K562 (cell line): Measurements from ENCODE around the gene MMAB. TPM values are rescaled to one million over a fixed set of nuclear protein-coding genes. Genes with fewer than 3 reads are reported as not detected.

Source experiments
- ATAC-seq: fragments of 200-7000 bp; cut with Tn5 transposase; 3 replicates; pipeline ENCODE4 v1.9.1; 2020; ENCODE audit warnings: moderate library complexity
- BruUV-seq: library from RNA; stranded (reverse); fragments of 400-500 nt; replicated peaks from 2 replicates; lab custom pipeline; 2021; lab: Mats Ljungman, UMichigan
- CTCF ChIA-PET: fragments of 300-600 bp; formaldehyde crosslinking; extraction: SDS; loops from one replicate; lab custom pipeline; 2021; ENCODE audit warnings: low intra/inter-chr PET ratio; lab: Yijun Ruan, JAX
- POLR2A ChIA-PET: fragments of 300-600, 350-650 bp; sonication (Branson Sonifier 250); formaldehyde crosslinking; extraction: SDS; loops from one replicate; lab custom pipeline; 2021; ENCODE audit warnings: antibody characterized with exemption, inconsistent platforms; lab: Yijun Ruan, JAX
- DNase-seq, 4 experiments: peaks; one replicate each; pipeline versions ENCODE4 v3.0.0 to v3.0.0-alpha.2; 2011 to 2018; ENCODE audit warnings: low spot score in 3 of 4, mixed read lengths in 3 of 4; ENCODE audit errors: extremely low read depth in 1 of 4
- FAIRE-seq: peaks from 2 replicates; lab custom pipeline; 2011; peaks lifted over from hg19 to GRCh38; lab: Jason Lieb, UNC
- H2AFZ ChIP-seq: 2 replicates; pipeline ENCODE4 v1.6.0; 2011; ENCODE audit warnings: low read depth, low read length, control low read depth, inconsistent platforms
- H3K27ac ChIP-seq: fragments of 200-600 bp; 3 replicates; pipeline ENCODE4 v1.8.0; 2011; ENCODE audit warnings: low read depth, mild to moderate bottlenecking, control low read depth, inconsistent platforms, low read length, moderate library complexity, mixed read lengths; ENCODE audit errors: extremely low read depth
- H3K27me3 ChIP-seq, 2 experiments: fragments of 300-600 bp in 1 of 2; 2 replicates in 1 of 2; 3 replicates in 1 of 2; pipeline versions ENCODE4 v1.6.0 to v1.8.0; 2011; ENCODE audit warnings: inconsistent platforms in 2 of 2, low read length in 2 of 2, mild to moderate bottlenecking in 1 of 2, mixed read lengths in 1 of 2, moderate library complexity in 1 of 2; ENCODE audit not compliant: control insufficient read depth in 2 of 2, insufficient read depth in 2 of 2
- H3K36me3 ChIP-seq: fragments of 300-600 bp; 3 replicates; pipeline ENCODE4 v1.8.0; 2011; ENCODE audit warnings: mild to moderate bottlenecking, low read length, inconsistent platforms; ENCODE audit not compliant: control insufficient read depth, insufficient read depth
- H3K4me1 ChIP-seq, 2 experiments: fragments of 200-600 bp in 1 of 2; replicated peaks in 1 of 2; 2 replicates in 1 of 2; 3 replicates in 1 of 2; pipeline versions ENCODE4 v1.5.1 to v1.8.0; 2011; ENCODE audit warnings: inconsistent platforms in 2 of 2, low read length in 2 of 2, mild to moderate bottlenecking in 1 of 2, mixed read lengths in 1 of 2, moderate library complexity in 1 of 2; ENCODE audit not compliant: control insufficient read depth in 2 of 2, insufficient read depth in 2 of 2
- H3K4me2 ChIP-seq: 2 replicates; pipeline ENCODE4 v1.6.1; 2011; ENCODE audit warnings: low read length, control low read depth, inconsistent platforms, mixed read lengths; ENCODE audit not compliant: insufficient read depth
- H3K4me3 ChIP-seq: fragments of 200-600 bp; sonication (generic), shearing (Covaris generic); 2 replicates; pipeline ENCODE4 v1.5.1; 2016; ENCODE audit warnings: control low read depth, inconsistent platforms
- H3K79me2 ChIP-seq: fragments of 200-600 bp; 3 replicates; pipeline ENCODE4 v1.8.0; 2011; ENCODE audit warnings: low read length, inconsistent platforms; ENCODE audit not compliant: control insufficient read depth, insufficient read depth
- H3K9ac ChIP-seq, 2 experiments: 2 replicates each; pipeline versions ENCODE4 v1.6.0 to v1.6.1; 2011; ENCODE audit warnings: low read depth in 2 of 2, low read length in 2 of 2, control low read depth in 1 of 2, inconsistent platforms in 1 of 2, mild to moderate bottlenecking in 1 of 2, mixed read lengths in 1 of 2; ENCODE audit not compliant: insufficient read depth in 1 of 2
- H3K9me1 ChIP-seq: one replicate; pipeline ENCODE4 v1.6.0; 2011; ENCODE audit warnings: inconsistent platforms, mild to moderate bottlenecking, low read length, moderate library complexity; ENCODE audit not compliant: control insufficient read depth, insufficient read depth
- H3K9me3 ChIP-seq: replicated peaks from 2 replicates; pipeline ENCODE4 v1.5.1; 2011; ENCODE audit warnings: low read depth, low read length, inconsistent platforms; ENCODE audit not compliant: control insufficient read depth, insufficient read depth
- H4K20me1 ChIP-seq: replicated peaks from 2 replicates; pipeline ENCODE4 v1.6.1; 2011; ENCODE audit warnings: low read length, inconsistent platforms, mixed read lengths; ENCODE audit not compliant: control insufficient read depth, insufficient read depth
- BCL6 ChIP-seq: fragments of 250-450 bp; sonication (Bioruptor Pico); IDR thresholded peaks from 2 replicates; pipeline ENCODE4 v1.4.0; 2020
- CBFB ChIP-seq: sonication (generic); formaldehyde crosslinking; IDR thresholded peaks from 2 replicates; pipeline ENCODE4 v1.4.0; 2020; ENCODE audit warnings: mild to moderate bottlenecking, missing genetic modification reagents
- CTCF ChIP-seq, 3 experiments: IDR thresholded peaks in 2 of 3; conservative IDR thresholded peaks in 1 of 3; 2 replicates each; pipeline ENCODE4 v1.5.1; 2011 to 2012; ENCODE audit warnings: low read length in 3 of 3, mild to moderate bottlenecking in 3 of 3, control low read depth in 2 of 3, improper control_type of control experiment in 1 of 3, inconsistent platforms in 1 of 3, low read depth in 1 of 3, mixed read lengths in 1 of 3, moderate library complexity in 1 of 3; ENCODE audit not compliant: insufficient read depth in 2 of 3
- DPF2 ChIP-seq: fragments of 450-650 bp; IDR thresholded peaks from 2 replicates; pipeline ENCODE4 v1.6.1; 2016
- FOXP1 ChIP-seq: sonication (generic); formaldehyde crosslinking; IDR thresholded peaks from 2 replicates; pipeline ENCODE4 v1.8.0; 2022; ENCODE audit warnings: mild to moderate bottlenecking, missing genetic modification reagents
- RBM14 ChIP-seq: fragments of 200-400 bp; formaldehyde crosslinking; IDR thresholded peaks from 2 replicates; pipeline ENCODE4 v1.6.1; 2018; ENCODE audit warnings: low read depth, mild to moderate bottlenecking, low read length, moderate library complexity, borderline replicate concordance; ENCODE audit not compliant: insufficient read depth
- SRF ChIP-seq, 2 experiments: fragments of 250-450, 450-650 bp in 1 of 2; sonication (Bioruptor Pico) in 1 of 2; sonication (generic) in 1 of 2; formaldehyde crosslinking; IDR thresholded peaks; 2 replicates each; pipeline versions ENCODE4 v1.5.0 to v1.5.1; 2020 to 2022; ENCODE audit warnings: mild to moderate bottlenecking in 1 of 2, missing genetic modification reagents in 1 of 2
- ZNF707 ChIP-seq: fragments of 250-450 bp; sonication (Bioruptor Pico); conservative IDR thresholded peaks from 2 replicates; pipeline ENCODE4 v1.8.0; 2022; ENCODE audit warnings: inconsistent platforms, mild to moderate bottlenecking, moderate library complexity
- WGBS: fragments of 100-300 bp; shearing (Covaris generic); methylation state at CpG from one replicate; pipeline ENCODE4 v1.1.6; 2016; ENCODE audit warnings: low coverage, mixed read lengths; ENCODE audit not compliant: insufficient coverage; ENCODE audit errors: missing lambda C conversion rate; 5-methylcytosine and 5-hydroxymethylcytosine counted together
- in situ Hi-C: fragments of 300-500 bp; cut with MboI; formaldehyde crosslinking; loops from 4 replicates; pipeline ENCODE4 v1.15.0; 2018; ENCODE audit warnings: inconsistent platforms, mixed read lengths
- intact Hi-C: fragments of 100-400 bp; cut with micrococcal nuclease; formaldehyde crosslinking; loops from 2 replicates; pipeline ENCODE4 v1.14.2; 2022
- polyA plus RNA-seq, 8 experiments: library from polyadenylated mRNA; depleted of rRNA in 4 of 8; stranded (reverse) in 5 of 8; unstranded in 3 of 8; fragments of >200 nt; fragmentation: Nextera tagmentation in 2 of 8; fragmentation: Illumina TruSeq in 1 of 8; extraction: Ambion mirVana in 2 of 8; extraction: Trizol in 1 of 8; gene quantifications; 2 replicates each; pipeline versions ENCODE4 v1.2.1 to v1.2.3, GENCODE V29; 2011 to 2014; ENCODE audit warnings: inconsistent platforms in 1 of 8, missing spikeins in 1 of 8
- total RNA-seq, 7 experiments: library from RNA; depleted of rRNA in 6 of 7; stranded (reverse); fragments of >200 nt in 6 of 7; fragmentation: Illumina TruSeq in 2 of 7; extraction: Trizol in 2 of 7; gene quantifications; 2 replicates each; pipeline versions ENCODE4 v1.2.1 to v1.2.3, GENCODE V29; 2011 to 2021; ENCODE audit warnings: low replicate concordance in 1 of 7

Gene MMAB
- total and polyA plus RNA-seq, 9 of the 15 experiments (the other 6 are each of a cell fraction or from before 2014, with no cell fraction given), result 9.5 to 76.1 (median 46.2) TPM

- no peak for TF ChIP-seq BCL6 (CRISPR knock-in tag)
- no peak for TF ChIP-seq CBFB (CRISPR knock-in tag)
- no peak for TF ChIP-seq DPF2
- no peak for TF ChIP-seq SRF (CRISPR knock-in tag; IDR thresholded peaks at IDR 0.05)
- no peak for TF ChIP-seq FOXP1 (CRISPR knock-in tag)
- TF ChIP-seq RBM14, result no peak
Observed at GRCh38 chr12:109557805-109558204, 15.5 kb downstream of the MMAB start (continued).

DNA sequence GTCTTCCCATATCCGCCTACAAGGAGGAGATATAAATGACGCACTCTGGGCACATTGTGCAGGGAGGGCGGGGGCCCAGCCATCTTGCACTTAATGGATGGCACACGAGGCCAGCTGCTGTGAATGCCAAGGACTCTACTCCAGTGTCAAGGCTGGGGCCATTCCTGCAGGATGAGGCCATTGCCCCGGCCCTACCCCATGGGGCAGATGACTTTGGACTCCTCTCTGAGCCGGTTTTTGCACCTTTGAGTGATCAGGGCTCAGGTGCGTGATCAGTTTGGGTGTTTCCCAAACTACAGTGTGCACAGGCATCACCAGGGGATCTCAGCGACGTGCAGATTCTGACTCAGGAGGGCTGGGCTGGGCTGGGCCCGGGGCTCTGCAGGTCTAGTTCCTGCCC is 16.1 kb downstream of the MMAB start:
- H3K9me3 ChIP-seq, result no peaks in the 10 kb centered on the region
- TF ChIP-seq CTCF (IDR thresholded peaks at IDR 0.05 in 2 of 3, conservative IDR thresholded peaks at IDR 0.05 in 1 of 3; ENCODE audit: insufficient read depth in 2 of 3, low read depth in 1 of 3, low read length in 3 of 3) (no peak), ZNF707 (no peak)

More for the DNA sequence above, 16.1 kb downstream of the MMAB start:
- Histone ChIP-seq H3K9me1 (peaks cover 3% of the 10 kb centered on the region), H4K20me1 (peaks cover 15% of the 10 kb centered on the region; the same call in 1 of the 2 replicates), H3K27me3 (peaks cover 16 to 28% of the 10 kb centered on the region in 2 experiments), H3K79me2 (no peaks in the 10 kb centered on the region), H3K4me2 (no peak overlapping the region), H2AFZ (no peak overlapping the region), H3K36me3 (peaks cover 3% of the 10 kb centered on the region; the same call in 1 of the 3 replicates), H3K9ac (no peak overlapping the region; a peak in 1 of 4 replicates), H3K4me3 (no peak overlapping the region), H3K4me1 (peaks cover 0 to 5% of the 10 kb centered on the region in 2 experiments; a peak in 2 of 5 replicates), H3K27ac (no peak overlapping the region)
- in situ Hi-C loops (no loop called here), intact Hi-C loops (no loop called here)
- BruUV-seq, result no TSS peak
- DNase-seq, result no peak
- no peak for FAIRE-seq
- no peak for ATAC-seq
- POLR2A ChIA-PET, result interaction anchor here (0.6 kb wide), 1 partner anchor 67 kb away, joined by 3 read pairs; no protein-coding TSS in a partner anchor
- WGBS, result 68% methylated on average over 10 of the region's 10 CpGs
- CTCF ChIA-PET, result no interaction called here
